B cell (primary cell): ENCODE measurements around the gene LIX1. TPM values are rescaled to one million over a fixed set of nuclear protein-coding genes. Genes with fewer than 3 reads are reported as not detected.

ENCODE experiments used
- ATAC-seq: fragments of 200-7000 bp; cut with Tn5 transposase; one replicate; pipeline ENCODE4 v1.10.0; 2021; ENCODE audit warnings: low read depth, mild to moderate bottlenecking, moderate number of reproducible peaks, moderate library complexity
- CTCF ChIA-PET: fragments of 350-600 bp; sonication (Branson Sonifier 250); formaldehyde crosslinking; loops from one replicate; lab custom pipeline; 2021; ENCODE audit warnings: antibody characterized with exemption, inconsistent platforms; lab: Charles Lee
- POLR2A ChIA-PET: fragments of 350-600 bp; sonication (Branson Sonifier 250); formaldehyde crosslinking; loops from one replicate; lab custom pipeline; 2021; ENCODE audit warnings: antibody characterized with exemption; lab: Charles Lee
- DNase-seq: peaks from one replicate; pipeline ENCODE4 v3.0.0; 2013
- H2AFZ ChIP-seq: 2 replicates; pipeline ENCODE4 v1.6.1; 2012; ENCODE audit warnings: mild to moderate bottlenecking, low read depth, low read length; ENCODE audit not compliant: insufficient read depth, poor library complexity, severe bottlenecking
- H3K27ac ChIP-seq, 2 donors: 1 replicate in 1 of 2; 2 replicates in 1 of 2; pipeline ENCODE4 v1.5.1; 2012 to 2013; ENCODE audit warnings: low read length in 2 of 2, mild to moderate bottlenecking in 2 of 2, moderate library complexity in 1 of 2
- H3K27me3 ChIP-seq, 4 experiments: fragments of 200-600 bp in 1 of 4; sonication (generic) in 1 of 4; replicated peaks in 1 of 4; 1 replicate in 2 of 4; 2 replicates in 2 of 4; pipeline versions ENCODE4 v1.6.1 to v1.7.0; 2013 to 2016; ENCODE audit warnings: low read length in 3 of 4, mild to moderate bottlenecking in 2 of 4, mixed read lengths in 1 of 4, moderate library complexity in 1 of 4; ENCODE audit not compliant: insufficient read depth in 4 of 4, control insufficient read depth in 3 of 4; ENCODE audit errors: control extremely low read depth in 1 of 4
- H3K36me3 ChIP-seq, 2 experiments: replicated peaks in 1 of 2; 1 replicate in 1 of 2; 2 replicates in 1 of 2; pipeline versions ENCODE4 v1.6.1 to v1.7.1; 2013; ENCODE audit warnings: low read length in 1 of 2; ENCODE audit not compliant: insufficient read depth in 2 of 2, control insufficient read depth in 1 of 2; ENCODE audit errors: control extremely low read depth in 1 of 2, extremely low read depth in 1 of 2
- H3K4me1 ChIP-seq, 2 donors: fragments of 200-600 bp in 1 of 2; sonication (generic) in 1 of 2; 1 replicate in 1 of 2; 2 replicates in 1 of 2; pipeline versions ENCODE4 v1.5.1 to v1.6.1; 2013 to 2017; ENCODE audit warnings: low read length in 2 of 2; ENCODE audit not compliant: control insufficient read depth in 2 of 2, insufficient read depth in 2 of 2
- H3K4me2 ChIP-seq: replicated peaks from 2 replicates; pipeline ENCODE3; 2012; ENCODE audit warnings: mild to moderate bottlenecking, low read depth, low read length; ENCODE audit not compliant: poor library complexity, severe bottlenecking
- H3K4me3 ChIP-seq, 5 experiments: fragments of 200-600 bp in 1 of 5; sonication (generic) in 1 of 5; 1 replicate in 3 of 5; 2 replicates in 2 of 5; pipeline versions ENCODE4 v1.5.1 to v1.7.0; 2011 to 2016; ENCODE audit warnings: low read length in 4 of 5, mild to moderate bottlenecking in 4 of 5, low read depth in 2 of 5, control low read depth in 1 of 5, moderate library complexity in 1 of 5; ENCODE audit not compliant: insufficient read depth in 1 of 5; ENCODE audit errors: control extremely low read depth in 1 of 5, extremely low read depth in 1 of 5
- H3K79me2 ChIP-seq: fragments of 200-600 bp; sonication (generic); one replicate; pipeline ENCODE4 v1.6.0; 2016; ENCODE audit warnings: low read length; ENCODE audit not compliant: control insufficient read depth, insufficient read depth
- H3K9ac ChIP-seq: fragments of 200-600 bp; sonication (generic); 2 replicates; pipeline ENCODE4 v1.6.1; 2017; ENCODE audit warnings: mild to moderate bottlenecking, low read length, moderate library complexity
- H3K9me3 ChIP-seq, 3 donors: one replicate each; pipeline versions ENCODE4 v1.6.1 to v1.7.1; 2013; ENCODE audit warnings: low read length in 2 of 3; ENCODE audit not compliant: control insufficient read depth in 2 of 3, insufficient read depth in 1 of 3; ENCODE audit errors: control extremely low read depth in 1 of 3
- H4K20me1 ChIP-seq: 2 replicates; pipeline ENCODE4 v1.6.0; 2012; ENCODE audit warnings: mild to moderate bottlenecking, low read length; ENCODE audit not compliant: insufficient read depth, control insufficient read depth, poor library complexity, severe bottlenecking
- H3K27ac Mint-ChIP-seq: one replicate; pipeline ENCODE4 v1.8.0; 2021; ENCODE audit warnings: mixed read lengths
- H3K27me3 Mint-ChIP-seq: one replicate; pipeline ENCODE4 v1.8.0; 2021; ENCODE audit warnings: mixed read lengths
- H3K4me1 Mint-ChIP-seq: one replicate; pipeline ENCODE4 v1.8.0; 2021; ENCODE audit warnings: mixed read lengths
- H3K4me3 Mint-ChIP-seq: one replicate; pipeline ENCODE4 v1.8.0; 2021; ENCODE audit warnings: mixed read lengths
- H3K9me3 Mint-ChIP-seq: one replicate; pipeline ENCODE4 v1.8.0; 2022; ENCODE audit warnings: mixed read lengths; ENCODE audit not compliant: insufficient read depth
- CTCF ChIP-seq: fragments of 200-600 bp; IDR thresholded peaks from one replicate; pipeline ENCODE4 v1.8.0; 2022; ENCODE audit warnings: antibody characterized with exemption, mild to moderate bottlenecking
- EZH2 ChIP-seq: IDR thresholded peaks from 2 replicates; pipeline ENCODE4 v1.6.1; 2012; ENCODE audit warnings: borderline replicate concordance, low read depth, mild to moderate bottlenecking, moderate library complexity, low read length; ENCODE audit not compliant: insufficient read depth, poor library complexity, severe bottlenecking
- WGBS: methylation state at CpG from one replicate; pipeline ENCODE4 v1.1.5; 2013; ENCODE audit warnings: missing lambda C conversion rate; ENCODE audit not compliant: insufficient coverage; 5-methylcytosine and 5-hydroxymethylcytosine counted together
- intact Hi-C: fragments of 100-400 bp; cut with micrococcal nuclease; formaldehyde crosslinking; loops from one replicate; pipeline ENCODE4 v1.10.0; 2022
- polyA plus RNA-seq: library from polyadenylated mRNA; depleted of rRNA; stranded (reverse); fragments of >200 nt; gene quantifications from 2 replicates; pipeline ENCODE4 v1.2.3, GENCODE V29; 2012
- total RNA-seq, 2 donors: library from RNA; stranded (reverse); fragments of 120-200 nt in 1 of 2; gene quantifications; 1 replicate in 1 of 2; 2 replicates in 1 of 2; pipeline versions ENCODE4 v1.2.3 to v1.2.4, GENCODE V29; 2013 to 2022

Gene LIX1
- total and polyA plus RNA-seq, 2 donors (not counting 1 experiment from before 2014, with no cell fraction given) = not detected

DNA sequence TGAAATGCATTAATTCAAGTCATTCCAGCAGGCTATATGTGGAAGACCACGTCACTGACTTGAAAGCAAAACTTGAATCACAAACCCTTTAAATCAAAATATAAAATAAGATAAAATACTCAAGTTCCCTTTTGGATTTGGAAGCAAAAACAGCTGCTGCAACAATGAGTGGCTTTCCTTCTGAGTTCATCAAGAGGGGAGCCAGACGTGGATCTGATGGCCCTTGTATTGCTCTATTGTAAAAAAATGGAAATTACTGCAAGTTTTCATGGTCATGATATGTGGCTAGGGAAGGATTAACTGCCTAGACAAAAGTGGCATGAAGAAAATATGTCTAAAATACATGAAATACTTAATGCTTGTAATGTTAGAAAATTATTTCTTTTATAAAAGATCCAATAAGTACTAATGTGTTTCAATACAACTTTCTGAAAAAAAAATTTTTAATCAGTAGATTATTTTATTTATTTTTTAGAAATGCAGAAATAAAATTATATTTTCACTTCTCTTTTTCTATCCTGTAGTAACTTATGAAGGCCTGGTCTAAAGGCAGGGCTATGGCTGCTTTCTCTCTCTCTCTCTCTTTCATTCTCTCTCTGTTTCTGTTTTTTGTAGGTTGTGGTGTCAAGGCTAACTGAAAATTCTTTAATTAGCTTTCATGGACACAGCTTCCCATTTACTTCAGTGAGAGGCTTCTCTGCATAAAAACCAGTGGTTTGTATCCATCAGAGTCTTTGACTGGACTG, 24.0 kb downstream of the LIX1 start:
- TF ChIP-seq EZH2 (no peak), CTCF (no peak)
- Mint-ChIP-seq H3K4me3 (no peak overlapping the region), H3K27me3 (peaks cover 4% of the 10 kb centered on the region), H3K9me3 (no peaks in the 10 kb centered on the region), H3K27ac (peak overlapping the region; percentile 2), H3K4me1 (peaks cover 9% of the 10 kb centered on the region)
- Histone ChIP-seq H3K36me3 (peaks cover 0 to 10% of the 10 kb centered on the region in 2 experiments), H3K27me3 (no peaks in the 10 kb centered on the region), H3K4me2 (peak overlapping the region; percentile 20), H3K9me3 (no peaks in the 10 kb centered on the region), H2AFZ (no peak overlapping the region), H3K27ac (peak overlapping the region in 1 of 2 donors; percentile 65), H3K4me3 (no peak overlapping the region), H4K20me1 (peaks cover 5% of the 10 kb centered on the region), H3K4me1 (peaks cover 9 to 11% of the 10 kb centered on the region in 2 donors), H3K79me2 (peaks cover 4% of the 10 kb centered on the region), H3K9ac (no peak overlapping the region)
- WGBS = no CpG with 5 or more reads among the region's 2 CpGs
- POLR2A ChIA-PET = no interaction called here
- intact Hi-C loops = no loop called here
- ATAC-seq (no peak), DNase-seq (peak; percentile 13)
- CTCF ChIA-PET = interaction anchor here (0.6 kb wide), 1 partner anchor 252 kb away, joined by 6 read pairs; no protein-coding TSS in a partner anchor

DNA sequence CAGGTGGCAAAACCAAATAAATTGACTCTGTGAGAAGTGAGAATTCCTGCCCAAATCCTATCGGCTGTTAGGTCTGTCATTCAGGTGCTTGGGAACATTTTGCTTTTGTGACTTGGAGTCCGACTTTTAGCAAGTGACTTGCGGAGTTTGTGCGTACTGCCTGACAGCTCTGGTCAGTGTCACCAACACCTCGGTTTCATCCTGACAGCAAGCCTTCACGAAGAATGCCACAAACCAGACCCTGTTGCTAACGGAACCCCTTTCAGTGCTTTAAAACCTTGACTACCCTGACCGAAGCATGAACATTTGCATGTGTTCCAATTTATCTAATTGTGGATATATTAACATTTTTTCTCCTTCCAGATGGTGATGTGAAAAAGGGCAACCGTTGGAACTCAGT, 26.5 kb downstream of the LIX1 start:
- no peak overlapping the region for H2AFZ ChIP-seq
- no peaks in the 10 kb centered on the region for H3K27me3 ChIP-seq
- no peak overlapping the region for H3K4me3 ChIP-seq
- peaks cover 2 to 5% of the 10 kb centered on the region in 2 experiments for H3K36me3 ChIP-seq
- H3K9me3 Mint-ChIP-seq = no peaks in the 10 kb centered on the region
- no peak for TF ChIP-seq CTCF
- no peak for TF ChIP-seq EZH2
- ATAC-seq (no peak), DNase-seq (no peak)
- POLR2A ChIA-PET = no interaction called here
- H3K27ac Mint-ChIP-seq = no peak overlapping the region
- H3K4me2 ChIP-seq = no peak overlapping the region
- peaks cover 9 to 11% of the 10 kb centered on the region in 2 donors for H3K4me1 ChIP-seq
- no peak overlapping the region for H3K27ac ChIP-seq
- no peaks in the 10 kb centered on the region for H3K27me3 Mint-ChIP-seq
- H3K4me3 Mint-ChIP-seq = no peak overlapping the region
- peaks cover 4% of the 10 kb centered on the region for H3K79me2 ChIP-seq
- H3K4me1 Mint-ChIP-seq = peaks cover 9% of the 10 kb centered on the region
- CTCF ChIA-PET = no interaction called here
- whole genome bisulfite sequencing = 93% methylated on average over 6 of the region's 9 CpGs
- intact Hi-C loops = no loop called here
- H3K9me3 ChIP-seq = no peaks in the 10 kb centered on the region
- no peaks in the 10 kb centered on the region for H4K20me1 ChIP-seq
- H3K9ac ChIP-seq = no peak overlapping the region
